KOPT-K1 (cell line): ENCODE measurements around the gene VDAC1.
"Not testable (repeated sequence)": the region's sequence is repeated elsewhere in the genome, so short reads cannot be mapped to it uniquely, and the experiment has no call there.

Experiments used
- H3K27ac ChIP-seq: fragments of 200-600 bp; sonication (generic); 2 replicates; pipeline ENCODE4 v1.5.1; 2016; ENCODE audit warnings: antibody characterized with exemption, mild to moderate bottlenecking, low read depth, low read length; ENCODE audit not compliant: poor library complexity, severe bottlenecking
- H3K36me3 ChIP-seq: fragments of 200-600 bp; sonication (generic); 2 replicates; pipeline ENCODE4 v1.5.1; 2017; ENCODE audit warnings: antibody characterized with exemption, mild to moderate bottlenecking, low read length, moderate library complexity; ENCODE audit not compliant: insufficient read depth
- H3K9me3 ChIP-seq: fragments of 200-600 bp; sonication (generic); 2 replicates; pipeline ENCODE4 v1.5.1; 2017; ENCODE audit warnings: antibody characterized with exemption, low read length, mild to moderate bottlenecking; ENCODE audit not compliant: insufficient read depth, poor library complexity, severe bottlenecking

Gene VDAC1

DNA sequence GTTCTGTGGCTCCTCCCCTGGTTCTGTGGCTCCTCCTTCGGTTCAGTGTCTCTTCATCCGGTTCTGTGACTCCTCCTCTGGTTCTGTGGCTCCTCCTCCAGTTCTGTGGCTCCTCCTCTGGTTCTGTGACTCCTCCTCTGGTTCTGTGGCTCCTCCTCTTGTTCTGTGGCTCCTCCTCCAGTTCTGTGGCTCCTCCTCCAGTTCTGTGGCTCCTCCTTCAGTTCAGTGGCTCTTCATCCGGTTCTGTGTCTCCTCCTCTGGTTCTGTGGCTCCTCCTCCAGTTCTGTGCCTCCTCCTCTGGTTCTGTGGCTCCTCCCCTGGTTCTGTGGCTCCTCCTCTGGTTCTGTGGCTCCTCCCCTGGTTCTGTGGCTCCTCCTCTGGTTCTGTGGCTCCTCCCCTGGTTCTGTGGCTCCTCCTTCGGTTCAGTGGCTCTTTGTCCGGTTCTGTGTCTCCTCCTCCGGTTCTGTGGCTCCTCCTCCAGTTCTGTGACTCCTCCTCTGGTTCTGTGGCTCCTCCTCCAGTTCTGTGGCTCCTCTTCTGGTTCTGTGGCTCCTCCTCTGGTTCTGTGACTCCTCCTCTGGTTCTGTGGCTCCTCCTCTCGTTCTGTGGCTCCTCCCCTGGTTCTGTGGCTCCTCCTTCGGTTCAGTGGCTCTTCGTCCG, 68.7 kb downstream of the VDAC1 start:
- H3K27ac ChIP-seq, H3K36me3 ChIP-seq, H3K9me3 ChIP-seq: not testable (repeated sequence)

- no peak overlapping the region for H3K27ac ChIP-seq
- no peaks in the 10 kb centered on the region for H3K36me3 ChIP-seq
- peaks cover 6% of the 10 kb centered on the region for H3K9me3 ChIP-seq
These were observed 69.2 kb downstream of the VDAC1 start for GRCh38 chr5:133935667-133935940.

- Histone ChIP-seq H3K27ac (no peak overlapping the region), H3K9me3 (peaks cover 6% of the 10 kb centered on the region), H3K36me3 (no peaks in the 10 kb centered on the region)
These were observed 69.7 kb downstream of the VDAC1 start for GRCh38 chr5:133934822-133935666.

GRCh38 chr5:133934311-133934710, 70.5 kb downstream of the VDAC1 start:
- no peak overlapping the region for H3K27ac ChIP-seq
- H3K36me3 ChIP-seq: no peaks in the 10 kb centered on the region
- H3K9me3 ChIP-seq: peaks cover 6% of the 10 kb centered on the region

DNA sequence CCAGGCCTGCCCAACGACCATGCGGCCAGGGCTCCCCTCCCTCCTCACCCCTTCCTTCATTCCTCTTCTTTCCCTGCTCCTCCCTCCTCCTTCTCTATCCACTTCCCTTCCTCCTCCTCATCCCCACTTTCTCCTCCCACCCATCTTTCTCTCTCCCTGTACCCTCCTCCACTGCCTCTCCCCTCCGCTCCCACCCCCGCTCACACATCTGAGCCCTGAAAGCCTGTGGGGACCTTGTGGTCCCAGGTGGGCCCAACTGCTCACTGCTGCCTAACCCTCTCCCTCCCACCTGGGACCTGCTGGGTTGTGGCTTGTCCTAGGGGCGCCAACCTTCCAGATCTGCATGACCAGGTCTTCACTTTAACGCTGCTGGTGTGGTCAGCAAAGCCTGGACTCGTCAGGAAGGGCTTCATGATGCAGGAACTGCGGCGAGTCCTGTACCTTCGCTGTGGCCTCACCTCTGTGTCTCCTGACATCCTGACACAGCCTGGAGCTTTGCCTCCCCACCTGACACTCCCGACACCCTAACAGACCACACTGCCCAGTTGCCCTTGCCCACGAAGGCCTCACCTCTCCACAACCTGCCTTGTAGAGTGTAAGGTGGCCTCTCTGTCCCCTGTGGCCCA, 71.0 kb downstream of the VDAC1 start:
- no peak overlapping the region for H3K27ac ChIP-seq
- peaks cover 6% of the 10 kb centered on the region for H3K9me3 ChIP-seq
- H3K36me3 ChIP-seq: no peaks in the 10 kb centered on the region

DNA sequence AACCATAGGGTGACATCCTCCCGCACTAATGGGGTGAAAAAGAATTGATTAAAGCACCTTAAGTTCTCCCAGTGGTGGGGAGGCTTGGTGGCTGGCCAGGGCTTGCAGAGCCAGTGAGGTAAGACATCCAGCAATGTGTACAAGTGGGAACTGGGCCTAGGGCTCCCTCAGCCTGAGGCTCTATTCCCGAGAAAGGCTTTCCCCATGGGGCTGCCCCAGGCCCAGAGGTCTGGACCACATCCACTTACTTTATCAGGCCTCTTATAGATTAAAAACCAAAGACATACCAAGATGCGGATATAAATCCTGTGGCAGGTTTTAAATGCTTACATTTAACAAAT, 71.6 kb downstream of the VDAC1 start:
- peaks cover 6% of the 10 kb centered on the region for H3K9me3 ChIP-seq
- H3K36me3 ChIP-seq: no peaks in the 10 kb centered on the region
- H3K27ac ChIP-seq: no peak overlapping the region

DNA sequence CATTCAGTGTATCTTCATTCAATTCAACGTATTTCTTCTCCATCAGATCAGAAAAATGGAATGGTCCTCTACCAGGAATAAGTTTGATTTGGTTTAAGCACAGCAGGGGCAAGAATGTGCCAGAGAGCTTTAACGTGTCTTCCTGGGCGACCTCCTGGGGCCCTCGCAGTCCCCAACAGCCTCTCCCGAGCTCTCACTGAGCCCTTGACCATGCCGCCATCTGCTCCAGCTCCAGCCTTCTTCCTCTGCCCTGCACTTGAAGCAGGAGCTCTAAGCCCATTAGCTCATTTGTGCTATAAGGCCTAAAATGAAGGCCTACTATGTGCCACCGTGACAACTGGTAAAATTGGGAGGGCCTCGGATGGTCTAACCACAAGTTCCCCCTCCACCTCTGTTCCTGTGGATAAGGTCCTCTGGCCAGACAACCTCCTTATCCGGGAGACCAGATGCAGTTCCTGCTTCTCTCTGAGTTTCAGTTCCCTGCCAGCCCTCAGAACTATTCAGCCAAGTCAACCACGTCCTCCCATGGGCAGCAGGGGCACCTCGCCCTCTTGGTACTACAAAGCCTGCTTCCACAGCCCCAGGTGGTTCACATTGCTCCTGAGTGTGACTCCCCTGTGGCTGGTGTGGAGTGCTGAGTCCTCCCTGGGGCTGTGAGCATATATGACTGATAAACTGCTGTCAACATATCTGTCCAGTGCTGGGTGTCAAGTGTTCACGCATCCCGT, 72.2 kb downstream of the VDAC1 start:
- no peaks in the 10 kb centered on the region for H3K36me3 ChIP-seq
- peaks cover 6% of the 10 kb centered on the region for H3K9me3 ChIP-seq
- no peak overlapping the region for H3K27ac ChIP-seq

DNA sequence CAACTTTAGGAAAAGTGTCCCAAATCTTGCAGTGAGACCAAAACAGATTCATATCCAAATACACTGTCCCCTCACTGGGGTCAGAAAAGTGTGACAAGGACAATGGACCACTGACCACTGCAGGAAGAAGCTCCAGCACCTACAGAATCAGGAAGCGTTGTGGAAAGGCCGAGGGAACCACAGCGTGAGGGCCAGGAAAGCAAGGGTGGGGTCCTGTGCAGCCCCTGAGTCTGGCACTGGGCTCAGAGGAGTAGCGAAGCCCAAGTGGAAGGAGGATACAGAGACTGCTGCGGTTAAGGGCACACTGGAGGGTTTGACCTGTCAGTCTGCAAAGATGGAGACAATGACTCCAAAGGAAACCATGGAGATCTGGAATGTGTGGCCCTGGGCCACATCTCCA, 73.2 kb downstream of the VDAC1 start:
- H3K9me3 ChIP-seq: peaks cover 6% of the 10 kb centered on the region
- no peaks in the 10 kb centered on the region for H3K36me3 ChIP-seq
- no peak overlapping the region for H3K27ac ChIP-seq

DNA sequence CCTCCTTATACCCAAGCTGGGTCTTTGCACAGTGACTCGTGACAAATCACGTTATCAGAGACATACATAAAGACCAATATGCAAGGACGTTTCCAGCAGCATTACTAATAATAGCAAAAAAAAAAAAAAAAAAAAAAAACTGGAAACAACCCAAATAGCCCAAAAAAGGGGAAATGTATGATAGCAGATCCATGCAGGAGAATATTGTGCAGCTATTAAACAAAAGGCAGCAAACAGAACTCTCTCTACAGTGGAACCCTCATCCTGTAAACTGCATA, 74.0 kb downstream of the VDAC1 start:
- Histone ChIP-seq H3K36me3 (no peaks in the 10 kb centered on the region), H3K27ac (no peak overlapping the region), H3K9me3 (peaks cover 1% of the 10 kb centered on the region)

DNA sequence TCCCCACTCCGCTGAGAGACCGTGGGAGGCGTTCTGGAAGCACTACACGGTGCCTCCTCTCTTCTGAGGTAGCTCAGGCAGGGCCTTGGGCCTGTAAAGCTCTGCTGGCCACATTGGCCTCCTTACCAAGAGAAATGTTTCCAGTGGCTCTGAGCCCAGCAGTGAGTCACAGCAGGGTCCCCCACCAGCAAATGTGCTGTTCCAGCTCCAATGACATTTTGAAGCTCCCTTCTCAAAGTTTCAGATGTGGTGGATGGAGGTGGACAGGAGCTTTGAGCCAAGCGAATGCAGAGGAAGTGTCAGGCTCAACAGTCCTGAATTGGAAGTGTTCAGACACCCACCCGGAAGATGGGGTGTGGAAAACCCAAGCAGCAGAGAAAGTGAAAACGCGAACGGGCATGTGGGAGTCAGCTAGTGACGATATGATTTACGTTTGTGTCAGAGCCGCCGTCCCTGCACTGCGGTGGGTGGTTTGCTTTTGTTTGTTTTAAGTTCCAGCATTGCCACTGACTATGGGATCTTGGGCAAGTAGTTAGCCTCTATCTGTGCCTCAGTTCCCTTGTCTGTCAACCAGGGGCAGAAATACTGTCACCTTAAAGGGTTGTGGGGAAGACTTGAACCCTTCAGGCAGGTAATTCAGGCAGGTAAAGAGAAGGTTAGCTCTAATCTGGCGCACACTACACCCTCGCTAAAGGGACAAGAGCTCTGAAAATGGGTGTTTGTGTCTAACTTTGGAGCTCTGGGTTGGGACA, 74.5 kb downstream of the VDAC1 start:
- H3K9me3 ChIP-seq: no peaks in the 10 kb centered on the region
- H3K36me3 ChIP-seq: no peaks in the 10 kb centered on the region
- no peak overlapping the region for H3K27ac ChIP-seq

DNA sequence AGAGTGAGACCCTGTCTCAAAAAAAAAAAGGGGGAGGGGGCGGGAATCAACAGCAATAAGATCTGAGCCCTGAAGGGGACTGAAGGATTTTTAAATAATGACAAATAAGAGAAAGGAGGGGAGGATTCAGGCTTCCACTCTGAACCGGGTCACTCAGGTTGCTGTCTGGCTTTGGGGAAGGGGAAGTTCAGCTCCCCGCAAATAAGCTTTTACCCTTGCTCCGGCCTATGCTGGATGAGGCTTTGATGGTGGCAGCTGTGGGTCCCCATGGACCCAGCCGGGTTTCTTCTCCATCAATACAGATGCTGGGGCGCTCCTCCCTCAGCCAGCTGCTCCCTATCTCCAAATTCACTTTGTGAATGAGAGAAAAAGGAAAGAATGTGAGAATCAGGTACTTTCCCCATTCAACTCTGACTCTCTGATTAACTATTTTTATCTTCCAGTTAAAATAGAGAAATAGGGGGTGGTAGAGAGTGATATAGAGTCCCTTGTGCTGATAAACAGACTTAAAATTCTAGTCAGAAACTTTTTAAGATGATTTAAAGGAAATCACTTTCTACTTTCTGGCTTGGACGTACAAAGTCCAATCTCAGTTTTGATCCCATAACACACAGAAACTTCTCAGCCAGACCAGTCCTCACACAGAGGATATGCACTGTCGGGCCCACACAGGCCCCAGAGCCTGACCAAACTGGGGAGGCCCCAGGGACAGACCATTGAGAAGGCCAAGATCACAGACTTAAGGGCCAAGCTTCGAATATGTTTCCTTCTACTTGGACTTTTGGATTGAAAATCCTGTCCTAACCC, 76.0 kb downstream of the VDAC1 start:
- Histone ChIP-seq H3K36me3 (no peaks in the 10 kb centered on the region), H3K27ac (no peak overlapping the region), H3K9me3 (no peaks in the 10 kb centered on the region)

GRCh38 chr5:133927300-133928180, 77.2 kb downstream of the VDAC1 start:
- H3K27ac ChIP-seq: no peak overlapping the region
- no peaks in the 10 kb centered on the region for H3K36me3 ChIP-seq
- no peaks in the 10 kb centered on the region for H3K9me3 ChIP-seq

- no peak overlapping the region for H3K27ac ChIP-seq
- no peaks in the 10 kb centered on the region for H3K9me3 ChIP-seq
- no peaks in the 10 kb centered on the region for H3K36me3 ChIP-seq
These were observed 78.1 kb downstream of the VDAC1 start for GRCh38 chr5:133926489-133927299.
